Measurements from ENCODE around the gene WNT3. TPM values are rescaled to one million over a fixed set of nuclear protein-coding genes. Genes with fewer than 3 reads are reported as not detected.
"Not testable (repeated sequence)": the region's sequence is repeated elsewhere in the genome, so short reads cannot be mapped to it uniquely, and the experiment has no call there.

The WNT3 gene
- total RNA-seq, 1 donor from 2014 or later, result 1.1 TPM

GRCh38 chr17:46841561-46842379 lies 23.3 kb upstream of the WNT3 start:
- TF ChIP-seq, protein P1, sequence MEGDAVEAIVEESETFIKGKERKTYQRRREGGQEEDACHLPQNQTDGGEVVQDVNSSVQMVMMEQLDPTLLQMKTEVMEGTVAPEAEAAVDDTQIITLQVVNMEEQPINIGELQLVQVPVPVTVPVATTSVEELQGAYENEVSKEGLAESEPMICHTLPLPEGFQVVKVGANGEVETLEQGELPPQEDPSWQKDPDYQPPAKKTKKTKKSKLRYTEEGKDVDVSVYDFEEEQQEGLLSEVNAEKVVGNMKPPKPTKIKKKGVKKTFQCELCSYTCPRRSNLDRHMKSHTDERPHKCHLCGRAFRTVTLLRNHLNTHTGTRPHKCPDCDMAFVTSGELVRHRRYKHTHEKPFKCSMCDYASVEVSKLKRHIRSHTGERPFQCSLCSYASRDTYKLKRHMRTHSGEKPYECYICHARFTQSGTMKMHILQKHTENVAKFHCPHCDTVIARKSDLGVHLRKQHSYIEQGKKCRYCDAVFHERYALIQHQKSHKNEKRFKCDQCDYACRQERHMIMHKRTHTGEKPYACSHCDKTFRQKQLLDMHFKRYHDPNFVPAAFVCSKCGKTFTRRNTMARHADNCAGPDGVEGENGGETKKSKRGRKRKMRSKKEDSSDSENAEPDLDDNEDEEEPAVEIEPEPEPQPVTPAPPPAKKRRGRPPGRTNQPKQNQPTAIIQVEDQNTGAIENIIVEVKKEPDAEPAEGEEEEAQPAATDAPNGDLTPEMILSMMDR (IDR thresholded peaks at IDR 0.05), result peak; percentile 90
- TF ChIP-seq EZH2phosphoT487 (IDR thresholded peaks at IDR 0.05) (no peak), EZH2 (IDR thresholded peaks at IDR 0.05) (peak; percentile 56)
- Histone ChIP-seq H3K27ac (no peak overlapping the region), H3K79me2 (ENCODE audit: low read depth) (no peaks in the 10 kb centered on the region), H3F3A (ENCODE audit: low read depth) (no peaks in the 10 kb centered on the region), H2AFZ (replicated peaks) (peak overlapping the region; percentile 10), H3K4me3 (peak overlapping the region; percentile 22), H3K36me3 (no peaks in the 10 kb centered on the region), H3K4me1 (no peaks in the 10 kb centered on the region), H3K9ac (no peak overlapping the region), H3K9me3 (ENCODE audit: low read depth) (no peaks in the 10 kb centered on the region), H3K27me3 (peaks cover 43% of the 10 kb centered on the region), H4K20me1 (ENCODE audit: low read depth) (no peaks in the 10 kb centered on the region), H3K4me2 (peak overlapping the region; percentile 50)
- peak overlapping the region; percentile 67 for H3K4me3 Mint-ChIP-seq
- H3K27me3 Mint-ChIP-seq (ENCODE audit: insufficient read depth, low read depth), result peaks cover 37% of the 10 kb centered on the region
- DNase-seq (ENCODE audit: low spot score), result peak; percentile 77
- peaks cover 8% of the 10 kb centered on the region for H3K36me3 Mint-ChIP-seq
- H3K27ac Mint-ChIP-seq, result no peak overlapping the region
- peaks cover 21% of the 10 kb centered on the region for H3K9me3 Mint-ChIP-seq
- H3K4me1 Mint-ChIP-seq, result peaks cover 4% of the 10 kb centered on the region

DNA sequence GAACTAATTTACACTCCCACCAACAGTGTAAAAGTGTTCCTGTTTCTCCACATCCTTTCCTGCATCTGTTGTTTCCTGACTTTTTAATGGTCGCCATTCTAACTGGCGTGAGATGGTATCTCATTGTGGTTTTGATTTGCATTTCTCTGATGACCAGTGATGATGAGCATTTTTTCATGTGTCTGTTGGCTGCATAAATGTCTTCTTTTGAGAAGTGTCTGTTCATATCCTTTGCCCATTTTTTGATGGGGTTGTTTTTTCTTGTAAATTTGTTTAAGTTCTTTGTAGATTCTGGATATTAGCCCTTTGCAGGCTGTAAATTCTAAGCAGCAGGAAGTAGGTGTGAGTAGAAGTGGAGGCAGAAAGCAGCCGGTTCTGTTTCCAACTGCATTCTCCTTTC lies 22.1 kb upstream of the WNT3 start:
- Mint-ChIP-seq H3K4me1 (peaks cover 14% of the 10 kb centered on the region), H3K27me3 (ENCODE audit: insufficient read depth, low read depth) (peaks cover 38% of the 10 kb centered on the region), H3K9me3 (peaks cover 21% of the 10 kb centered on the region)
- H3K4me2 ChIP-seq; H3K4me1 ChIP-seq; H3K36me3 ChIP-seq; H3K36me3 Mint-ChIP-seq; H3K27ac Mint-ChIP-seq; H3K27ac ChIP-seq; H2AFZ ChIP-seq (replicated peaks); H3K79me2 ChIP-seq (ENCODE audit: low read depth); H4K20me1 ChIP-seq (ENCODE audit: low read depth); H3K9ac ChIP-seq; H3K9me3 ChIP-seq (ENCODE audit: low read depth); H3F3A ChIP-seq (ENCODE audit: low read depth); H3K4me3 Mint-ChIP-seq; H3K4me3 ChIP-seq; DNase-seq (ENCODE audit: low spot score): not testable (repeated sequence)
- peaks cover 42% of the 10 kb centered on the region for H3K27me3 ChIP-seq

- Histone ChIP-seq H3K27ac (no peak overlapping the region), H3K79me2 (ENCODE audit: low read depth) (no peaks in the 10 kb centered on the region), H3F3A (ENCODE audit: low read depth) (no peaks in the 10 kb centered on the region), H3K36me3 (no peaks in the 10 kb centered on the region), H3K4me3 (no peak overlapping the region), H3K9ac (no peak overlapping the region), H3K27me3 (peaks cover 56% of the 10 kb centered on the region), H3K9me3 (ENCODE audit: low read depth) (no peaks in the 10 kb centered on the region), H3K4me2 (no peak overlapping the region), H2AFZ (replicated peaks) (no peak overlapping the region), H3K4me1 (no peaks in the 10 kb centered on the region), H4K20me1 (ENCODE audit: low read depth) (peaks cover 11% of the 10 kb centered on the region)
- H3K9me3 Mint-ChIP-seq, result peaks cover 21% of the 10 kb centered on the region
- H3K4me3 Mint-ChIP-seq, result no peak overlapping the region
- peaks cover 25% of the 10 kb centered on the region for H3K4me1 Mint-ChIP-seq
- H3K27ac Mint-ChIP-seq, result no peak overlapping the region
- peaks cover 8% of the 10 kb centered on the region for H3K36me3 Mint-ChIP-seq
- TF ChIP-seq, protein P1 (IDR thresholded peaks at IDR 0.05), result no peak
- TF ChIP-seq EZH2 (IDR thresholded peaks at IDR 0.05) (no peak), EZH2phosphoT487 (IDR thresholded peaks at IDR 0.05) (no peak)
- DNase-seq (ENCODE audit: low spot score), result no peak
- H3K27me3 Mint-ChIP-seq (ENCODE audit: insufficient read depth, low read depth), result peaks cover 41% of the 10 kb centered on the region
Measured at GRCh38 chr17:46839211-46839610, 20.7 kb upstream of the WNT3 start.

DNA sequence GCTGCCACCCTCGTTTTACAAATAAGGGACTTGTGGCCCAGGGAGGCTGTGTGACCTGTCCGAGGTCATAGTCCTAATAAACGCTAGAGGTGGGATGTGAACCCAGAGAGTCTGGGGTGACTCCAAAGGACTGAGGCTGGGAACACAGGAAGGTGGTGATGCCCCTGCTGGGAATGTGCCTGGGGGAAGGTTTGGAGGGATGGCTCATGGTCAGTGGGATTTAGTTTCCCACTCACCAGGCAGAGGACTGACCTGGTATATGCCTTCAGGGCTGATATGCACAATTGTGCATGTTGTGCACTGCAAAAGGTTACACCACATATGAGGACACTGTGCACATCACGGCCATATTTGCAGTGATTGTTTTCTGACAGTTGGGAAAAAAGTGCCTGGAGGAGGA lies 19.0 kb upstream of the WNT3 start:
- Mint-ChIP-seq H3K9me3 (peaks cover 10% of the 10 kb centered on the region), H3K36me3 (peaks cover under 1% of the 10 kb centered on the region), H3K27ac (no peak overlapping the region), H3K27me3 (ENCODE audit: insufficient read depth, low read depth) (peaks cover 36% of the 10 kb centered on the region), H3K4me1 (peaks cover 42% of the 10 kb centered on the region), H3K4me3 (no peak overlapping the region)
- TF ChIP-seq, protein P1 (IDR thresholded peaks at IDR 0.05), result no peak
- TF ChIP-seq EZH2phosphoT487 (IDR thresholded peaks at IDR 0.05), result no peak
- TF ChIP-seq EZH2 (IDR thresholded peaks at IDR 0.05), result no peak
- no peak for DNase-seq (ENCODE audit: low spot score)
- H3K9me3 ChIP-seq (ENCODE audit: low read depth), result no peaks in the 10 kb centered on the region
- H3K27me3 ChIP-seq, result peaks cover 73% of the 10 kb centered on the region
- H3K27ac ChIP-seq, result no peak overlapping the region
- H4K20me1 ChIP-seq (ENCODE audit: low read depth), result peaks cover 28% of the 10 kb centered on the region
- H3K9ac ChIP-seq, result no peak overlapping the region
- no peak overlapping the region for H2AFZ ChIP-seq (replicated peaks)
- H3K36me3 ChIP-seq, result no peaks in the 10 kb centered on the region
- peaks cover 6% of the 10 kb centered on the region for H3K4me1 ChIP-seq
- H3K4me3 ChIP-seq, result no peak overlapping the region
- no peaks in the 10 kb centered on the region for H3K79me2 ChIP-seq (ENCODE audit: low read depth)
- no peaks in the 10 kb centered on the region for H3F3A ChIP-seq (ENCODE audit: low read depth)
- no peak overlapping the region for H3K4me2 ChIP-seq

Measured in neural progenitor cell (in vitro differentiated cells).